ENCODE results near the gene HSPBP1. TPM values are rescaled to one million over a fixed set of nuclear protein-coding genes. Genes with fewer than 3 reads are reported as not detected.

Gene HSPBP1
- total RNA-seq, 1 experiment from 2014 or later = 65.2 TPM

DNA sequence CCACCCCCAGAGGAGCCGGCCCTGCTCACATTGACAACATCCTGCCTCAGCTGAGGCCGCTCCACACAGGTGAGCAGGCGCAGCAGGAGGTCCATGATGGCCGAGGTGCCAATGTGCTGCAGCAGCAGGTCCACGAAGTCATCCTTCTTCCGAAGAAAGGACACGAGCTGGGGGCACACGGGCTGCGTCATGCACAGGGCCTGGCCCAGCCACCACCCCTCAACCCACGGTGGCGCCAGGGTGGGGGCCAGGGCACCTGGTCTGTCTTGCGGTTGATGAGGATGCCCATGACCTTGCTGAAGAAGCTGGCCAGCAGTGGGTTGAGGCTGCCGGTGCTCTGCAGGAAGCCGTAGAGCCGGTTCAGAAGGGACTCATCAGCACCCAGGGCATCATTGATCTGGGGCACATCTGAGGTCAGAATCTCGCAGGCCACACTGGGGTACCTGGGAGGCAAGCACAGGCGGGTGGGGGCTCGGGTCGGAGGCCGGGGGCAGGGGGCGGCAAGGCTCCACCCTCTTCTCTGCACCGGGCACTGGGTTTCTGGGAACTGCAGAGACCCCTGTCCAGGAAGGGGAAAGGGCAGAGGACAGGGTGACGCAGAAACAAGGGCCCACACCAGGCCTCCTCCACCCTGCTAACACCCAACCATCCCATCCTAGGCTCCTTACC lies 34.5 kb downstream of the HSPBP1 start (continued):
- TF ChIP-seq, protein P1, sequence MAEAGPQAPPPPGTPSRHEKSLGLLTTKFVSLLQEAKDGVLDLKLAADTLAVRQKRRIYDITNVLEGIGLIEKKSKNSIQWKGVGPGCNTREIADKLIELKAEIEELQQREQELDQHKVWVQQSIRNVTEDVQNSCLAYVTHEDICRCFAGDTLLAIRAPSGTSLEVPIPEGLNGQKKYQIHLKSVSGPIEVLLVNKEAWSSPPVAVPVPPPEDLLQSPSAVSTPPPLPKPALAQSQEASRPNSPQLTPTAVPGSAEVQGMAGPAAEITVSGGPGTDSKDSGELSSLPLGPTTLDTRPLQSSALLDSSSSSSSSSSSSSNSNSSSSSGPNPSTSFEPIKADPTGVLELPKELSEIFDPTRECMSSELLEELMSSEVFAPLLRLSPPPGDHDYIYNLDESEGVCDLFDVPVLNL (CRISPR knock-in tag; IDR thresholded peaks at IDR 0.05; ENCODE audit: borderline replicate concordance, low read depth) = no peak
- no peak for TF ChIP-seq ZNF396 (CRISPR knock-in tag; IDR thresholded peaks at IDR 0.05; ENCODE audit: borderline replicate concordance)
- TF ChIP-seq, protein P2, sequence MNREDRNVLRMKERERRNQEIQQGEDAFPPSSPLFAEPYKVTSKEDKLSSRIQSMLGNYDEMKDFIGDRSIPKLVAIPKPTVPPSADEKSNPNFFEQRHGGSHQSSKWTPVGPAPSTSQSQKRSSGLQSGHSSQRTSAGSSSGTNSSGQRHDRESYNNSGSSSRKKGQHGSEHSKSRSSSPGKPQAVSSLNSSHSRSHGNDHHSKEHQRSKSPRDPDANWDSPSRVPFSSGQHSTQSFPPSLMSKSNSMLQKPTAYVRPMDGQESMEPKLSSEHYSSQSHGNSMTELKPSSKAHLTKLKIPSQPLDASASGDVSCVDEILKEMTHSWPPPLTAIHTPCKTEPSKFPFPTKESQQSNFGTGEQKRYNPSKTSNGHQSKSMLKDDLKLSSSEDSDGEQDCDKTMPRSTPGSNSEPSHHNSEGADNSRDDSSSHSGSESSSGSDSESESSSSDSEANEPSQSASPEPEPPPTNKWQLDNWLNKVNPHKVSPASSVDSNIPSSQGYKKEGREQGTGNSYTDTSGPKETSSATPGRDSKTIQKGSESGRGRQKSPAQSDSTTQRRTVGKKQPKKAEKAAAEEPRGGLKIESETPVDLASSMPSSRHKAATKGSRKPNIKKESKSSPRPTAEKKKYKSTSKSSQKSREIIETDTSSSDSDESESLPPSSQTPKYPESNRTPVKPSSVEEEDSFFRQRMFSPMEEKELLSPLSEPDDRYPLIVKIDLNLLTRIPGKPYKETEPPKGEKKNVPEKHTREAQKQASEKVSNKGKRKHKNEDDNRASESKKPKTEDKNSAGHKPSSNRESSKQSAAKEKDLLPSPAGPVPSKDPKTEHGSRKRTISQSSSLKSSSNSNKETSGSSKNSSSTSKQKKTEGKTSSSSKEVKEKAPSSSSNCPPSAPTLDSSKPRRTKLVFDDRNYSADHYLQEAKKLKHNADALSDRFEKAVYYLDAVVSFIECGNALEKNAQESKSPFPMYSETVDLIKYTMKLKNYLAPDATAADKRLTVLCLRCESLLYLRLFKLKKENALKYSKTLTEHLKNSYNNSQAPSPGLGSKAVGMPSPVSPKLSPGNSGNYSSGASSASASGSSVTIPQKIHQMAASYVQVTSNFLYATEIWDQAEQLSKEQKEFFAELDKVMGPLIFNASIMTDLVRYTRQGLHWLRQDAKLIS (CRISPR knock-in tag; IDR thresholded peaks at IDR 0.05; ENCODE audit: borderline replicate concordance) = no peak
- TF ChIP-seq, protein P3, sequence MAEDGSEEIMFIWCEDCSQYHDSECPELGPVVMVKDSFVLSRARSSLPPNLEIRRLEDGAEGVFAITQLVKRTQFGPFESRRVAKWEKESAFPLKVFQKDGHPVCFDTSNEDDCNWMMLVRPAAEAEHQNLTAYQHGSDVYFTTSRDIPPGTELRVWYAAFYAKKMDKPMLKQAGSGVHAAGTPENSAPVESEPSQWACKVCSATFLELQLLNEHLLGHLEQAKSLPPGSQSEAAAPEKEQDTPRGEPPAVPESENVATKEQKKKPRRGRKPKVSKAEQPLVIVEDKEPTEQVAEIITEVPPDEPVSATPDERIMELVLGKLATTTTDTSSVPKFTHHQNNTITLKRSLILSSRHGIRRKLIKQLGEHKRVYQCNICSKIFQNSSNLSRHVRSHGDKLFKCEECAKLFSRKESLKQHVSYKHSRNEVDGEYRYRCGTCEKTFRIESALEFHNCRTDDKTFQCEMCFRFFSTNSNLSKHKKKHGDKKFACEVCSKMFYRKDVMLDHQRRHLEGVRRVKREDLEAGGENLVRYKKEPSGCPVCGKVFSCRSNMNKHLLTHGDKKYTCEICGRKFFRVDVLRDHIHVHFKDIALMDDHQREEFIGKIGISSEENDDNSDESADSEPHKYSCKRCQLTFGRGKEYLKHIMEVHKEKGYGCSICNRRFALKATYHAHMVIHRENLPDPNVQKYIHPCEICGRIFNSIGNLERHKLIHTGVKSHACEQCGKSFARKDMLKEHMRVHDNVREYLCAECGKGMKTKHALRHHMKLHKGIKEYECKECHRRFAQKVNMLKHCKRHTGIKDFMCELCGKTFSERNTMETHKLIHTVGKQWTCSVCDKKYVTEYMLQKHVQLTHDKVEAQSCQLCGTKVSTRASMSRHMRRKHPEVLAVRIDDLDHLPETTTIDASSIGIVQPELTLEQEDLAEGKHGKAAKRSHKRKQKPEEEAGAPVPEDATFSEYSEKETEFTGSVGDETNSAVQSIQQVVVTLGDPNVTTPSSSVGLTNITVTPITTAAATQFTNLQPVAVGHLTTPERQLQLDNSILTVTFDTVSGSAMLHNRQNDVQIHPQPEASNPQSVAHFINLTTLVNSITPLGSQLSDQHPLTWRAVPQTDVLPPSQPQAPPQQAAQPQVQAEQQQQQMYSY (CRISPR knock-in tag; IDR thresholded peaks at IDR 0.05) = no peak
- TF ChIP-seq, protein P4, sequence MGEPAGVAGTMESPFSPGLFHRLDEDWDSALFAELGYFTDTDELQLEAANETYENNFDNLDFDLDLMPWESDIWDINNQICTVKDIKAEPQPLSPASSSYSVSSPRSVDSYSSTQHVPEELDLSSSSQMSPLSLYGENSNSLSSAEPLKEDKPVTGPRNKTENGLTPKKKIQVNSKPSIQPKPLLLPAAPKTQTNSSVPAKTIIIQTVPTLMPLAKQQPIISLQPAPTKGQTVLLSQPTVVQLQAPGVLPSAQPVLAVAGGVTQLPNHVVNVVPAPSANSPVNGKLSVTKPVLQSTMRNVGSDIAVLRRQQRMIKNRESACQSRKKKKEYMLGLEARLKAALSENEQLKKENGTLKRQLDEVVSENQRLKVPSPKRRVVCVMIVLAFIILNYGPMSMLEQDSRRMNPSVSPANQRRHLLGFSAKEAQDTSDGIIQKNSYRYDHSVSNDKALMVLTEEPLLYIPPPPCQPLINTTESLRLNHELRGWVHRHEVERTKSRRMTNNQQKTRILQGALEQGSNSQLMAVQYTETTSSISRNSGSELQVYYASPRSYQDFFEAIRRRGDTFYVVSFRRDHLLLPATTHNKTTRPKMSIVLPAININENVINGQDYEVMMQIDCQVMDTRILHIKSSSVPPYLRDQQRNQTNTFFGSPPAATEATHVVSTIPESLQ (CRISPR knock-in tag; IDR thresholded peaks at IDR 0.05) = no peak
- TF ChIP-seq, protein P5, sequence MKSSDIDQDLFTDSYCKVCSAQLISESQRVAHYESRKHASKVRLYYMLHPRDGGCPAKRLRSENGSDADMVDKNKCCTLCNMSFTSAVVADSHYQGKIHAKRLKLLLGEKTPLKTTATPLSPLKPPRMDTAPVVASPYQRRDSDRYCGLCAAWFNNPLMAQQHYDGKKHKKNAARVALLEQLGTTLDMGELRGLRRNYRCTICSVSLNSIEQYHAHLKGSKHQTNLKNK (CRISPR knock-in tag; IDR thresholded peaks at IDR 0.05) = no peak

DNA sequence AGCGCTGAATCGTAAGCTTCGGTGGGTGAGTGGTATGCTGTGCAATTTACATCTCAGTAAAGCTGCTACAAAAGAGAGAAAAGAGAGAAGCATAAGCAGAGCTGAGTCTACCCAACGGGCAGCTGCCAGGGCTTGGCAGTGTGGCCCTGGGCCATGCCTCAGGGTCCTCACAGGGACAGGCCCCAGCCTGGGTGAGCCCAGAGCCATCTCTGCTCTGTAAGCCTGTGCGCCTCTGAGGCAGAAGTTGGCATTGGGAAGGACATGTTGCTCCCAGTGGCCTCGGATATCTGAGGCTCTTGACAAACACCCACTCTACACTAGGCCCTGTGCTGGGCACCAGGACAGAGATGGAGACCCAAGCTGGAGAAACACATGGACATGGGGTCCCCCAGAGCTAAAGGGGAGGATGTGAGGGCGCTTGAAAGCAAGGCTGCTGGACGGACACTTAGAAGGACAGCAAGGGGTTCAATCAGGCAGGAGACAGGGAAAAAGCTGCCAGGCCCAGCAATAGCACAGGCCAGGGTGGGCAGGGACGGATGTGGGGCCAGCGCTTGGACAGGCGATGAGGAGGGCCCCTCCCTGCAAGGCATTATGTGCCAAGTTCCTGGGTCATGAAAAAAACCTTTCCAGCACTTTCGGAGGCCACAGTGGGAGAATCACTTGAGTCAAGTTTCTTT lies 35.8 kb downstream of the HSPBP1 start:
- Mint-ChIP-seq H3K4me1 (no peaks in the 10 kb centered on the region), H3K36me3 (peaks cover 31% of the 10 kb centered on the region), H3K27me3 (ENCODE audit: low read depth) (no peaks in the 10 kb centered on the region), H3K9me3 (no peaks in the 10 kb centered on the region), H3K27ac (peak overlapping the region; percentile 41; the same call in 1 of the 2 replicates), H3K4me3 (no peak overlapping the region)
- TF ChIP-seq, protein P6, sequence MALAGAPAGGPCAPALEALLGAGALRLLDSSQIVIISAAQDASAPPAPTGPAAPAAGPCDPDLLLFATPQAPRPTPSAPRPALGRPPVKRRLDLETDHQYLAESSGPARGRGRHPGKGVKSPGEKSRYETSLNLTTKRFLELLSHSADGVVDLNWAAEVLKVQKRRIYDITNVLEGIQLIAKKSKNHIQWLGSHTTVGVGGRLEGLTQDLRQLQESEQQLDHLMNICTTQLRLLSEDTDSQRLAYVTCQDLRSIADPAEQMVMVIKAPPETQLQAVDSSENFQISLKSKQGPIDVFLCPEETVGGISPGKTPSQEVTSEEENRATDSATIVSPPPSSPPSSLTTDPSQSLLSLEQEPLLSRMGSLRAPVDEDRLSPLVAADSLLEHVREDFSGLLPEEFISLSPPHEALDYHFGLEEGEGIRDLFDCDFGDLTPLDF (CRISPR knock-in tag; IDR thresholded peaks at IDR 0.05) = no peak
- no peak for TF ChIP-seq NFYB (CRISPR knock-in tag; conservative IDR thresholded peaks at IDR 0.05; ENCODE audit: low read depth)
- TF ChIP-seq CREB1 (CRISPR knock-in tag; IDR thresholded peaks at IDR 0.05) = no peak
- TF ChIP-seq, protein P7, sequence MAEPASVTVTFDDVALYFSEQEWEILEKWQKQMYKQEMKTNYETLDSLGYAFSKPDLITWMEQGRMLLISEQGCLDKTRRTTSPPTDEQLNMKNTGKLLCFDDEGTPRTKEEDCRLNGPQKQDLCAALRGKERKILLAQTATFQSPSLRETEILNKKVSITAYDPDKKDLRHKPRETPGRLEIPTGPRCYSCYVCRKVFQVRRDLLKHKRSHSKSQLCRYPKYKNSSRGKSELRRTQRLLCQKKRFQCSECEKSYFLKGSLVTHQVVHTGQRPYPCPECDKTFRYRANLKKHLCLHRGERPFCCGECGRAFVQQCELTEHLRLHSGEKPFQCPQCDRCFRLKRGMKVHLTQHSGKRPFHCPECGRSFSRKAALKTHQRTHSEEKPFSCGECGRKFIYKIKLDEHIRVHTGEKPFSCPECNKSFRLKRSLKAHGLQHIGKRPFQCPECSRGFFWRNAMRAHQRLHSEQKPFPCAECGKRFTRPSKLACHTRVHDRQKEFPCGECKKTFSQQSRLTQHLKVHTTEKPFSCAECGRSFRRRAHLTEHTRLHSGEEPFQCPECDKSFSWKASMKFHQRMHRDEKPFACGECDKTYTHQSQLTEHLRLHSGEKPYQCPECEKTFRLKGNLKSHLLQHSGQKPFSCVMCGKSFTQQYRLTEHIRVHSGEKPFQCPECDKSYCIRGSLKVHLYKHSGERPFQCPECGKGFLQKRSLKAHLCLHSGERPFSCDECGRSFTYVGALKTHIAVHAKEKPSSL (CRISPR knock-in tag; conservative IDR thresholded peaks at IDR 0.05) = no peak
- TF ChIP-seq, protein P8, sequence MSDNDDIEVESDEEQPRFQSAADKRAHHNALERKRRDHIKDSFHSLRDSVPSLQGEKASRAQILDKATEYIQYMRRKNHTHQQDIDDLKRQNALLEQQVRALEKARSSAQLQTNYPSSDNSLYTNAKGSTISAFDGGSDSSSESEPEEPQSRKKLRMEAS (CRISPR knock-in tag; IDR thresholded peaks at IDR 0.05) = no peak
- TF ChIP-seq SMAD4 (CRISPR knock-in tag; IDR thresholded peaks at IDR 0.05) = no peak
- no peak for TF ChIP-seq ESRRA (CRISPR knock-in tag; IDR thresholded peaks at IDR 0.05; ENCODE audit: borderline replicate concordance)
- TF ChIP-seq GABPB1 (CRISPR knock-in tag; IDR thresholded peaks at IDR 0.05) = no peak
- no peak for TF ChIP-seq CBFB (CRISPR knock-in tag; IDR thresholded peaks at IDR 0.05; ENCODE audit: low read depth)
- TF ChIP-seq, protein P1 (CRISPR knock-in tag; IDR thresholded peaks at IDR 0.05; ENCODE audit: borderline replicate concordance, low read depth) = no peak
- no peak for TF ChIP-seq NFATC4 (CRISPR knock-in tag; IDR thresholded peaks at IDR 0.05)
- TF ChIP-seq NR1H2 (CRISPR knock-in tag; IDR thresholded peaks at IDR 0.05) = no peak
- DNase-seq (ENCODE audit: low spot score) = no peak
- ATAC-seq = no peak
- ChIA-PET CTCF (no interaction called here), POLR2A (no interaction called here)
